CD4-positive, alpha-beta T cell treated with Interleukin-1 beta for 1 hour (primary cell): ENCODE results near the gene PCDHB10.
"Not testable (repeated sequence)": the region's sequence is repeated elsewhere in the genome, so short reads cannot be mapped to it uniquely, and the experiment has no call there.

Experiments
- DNase-seq, 2 donors: peaks; one replicate each; pipeline ENCODE4 v3.0.0-alpha.2; 2020 to 2022

The PCDHB10 gene

DNA sequence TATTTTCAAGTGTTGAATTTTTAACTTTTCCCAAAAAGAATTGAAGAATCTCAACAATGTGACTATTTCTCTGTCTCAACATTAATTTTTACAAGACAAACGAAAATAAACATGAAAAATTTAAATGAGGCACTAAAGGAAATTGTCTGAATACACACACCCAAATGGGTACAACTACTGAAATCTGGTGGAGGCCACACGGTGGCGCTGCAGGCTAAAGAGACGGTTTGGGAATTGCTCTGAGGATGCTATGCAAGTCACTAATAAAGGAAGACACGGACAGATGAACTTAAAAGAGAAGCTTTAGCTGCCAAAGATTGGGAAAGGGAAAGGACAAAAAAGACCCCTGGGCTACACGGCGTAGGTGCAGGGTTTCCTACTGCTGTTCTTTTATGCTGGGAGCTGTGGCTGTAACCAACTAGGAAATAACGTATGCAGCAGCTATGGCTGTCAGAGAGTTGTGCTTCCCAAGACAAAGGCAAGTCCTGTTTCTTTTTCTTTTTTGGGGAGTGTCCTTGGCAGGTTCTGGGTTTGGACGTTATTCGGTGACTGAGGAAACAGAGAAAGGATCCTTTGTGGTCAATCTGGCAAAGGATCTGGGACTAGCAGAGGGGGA, at the start of gene PCDHB10:
TSS of gene PCDHB10 (plus strand) at position 244 of the 616 bp plus-strand sequence. CDS start at position 444, 200 bp downstream.
- peak in 1 of 2 donors; percentile 22 for DNase-seq

DNA sequence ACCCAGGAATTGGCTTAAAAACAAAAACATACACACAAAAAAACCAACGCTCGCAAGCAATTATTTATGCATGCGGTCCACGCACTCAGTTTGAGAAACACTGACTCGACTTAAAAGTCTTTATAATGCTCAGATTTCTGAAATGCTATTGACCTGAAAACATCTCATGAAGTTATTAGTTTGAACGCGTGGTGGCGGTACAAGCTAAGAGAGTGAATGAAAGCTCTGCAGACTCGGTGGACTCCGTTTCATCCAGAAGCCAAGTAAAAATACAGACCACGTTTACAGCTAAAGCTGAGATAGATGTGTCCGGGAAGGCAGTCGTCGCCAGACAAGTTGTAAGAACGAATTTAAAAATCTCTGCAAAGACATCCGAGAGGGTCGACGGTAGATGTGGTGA, 42.3 kb upstream of the PCDHB10 start, which contains the start of gene PCDHB6:
TSS of gene PCDHB6 (plus strand) at position 246 of the 400 bp plus-strand sequence. CDS start 201 bp downstream, outside the sequence.
- no peak for DNase-seq

DNA sequence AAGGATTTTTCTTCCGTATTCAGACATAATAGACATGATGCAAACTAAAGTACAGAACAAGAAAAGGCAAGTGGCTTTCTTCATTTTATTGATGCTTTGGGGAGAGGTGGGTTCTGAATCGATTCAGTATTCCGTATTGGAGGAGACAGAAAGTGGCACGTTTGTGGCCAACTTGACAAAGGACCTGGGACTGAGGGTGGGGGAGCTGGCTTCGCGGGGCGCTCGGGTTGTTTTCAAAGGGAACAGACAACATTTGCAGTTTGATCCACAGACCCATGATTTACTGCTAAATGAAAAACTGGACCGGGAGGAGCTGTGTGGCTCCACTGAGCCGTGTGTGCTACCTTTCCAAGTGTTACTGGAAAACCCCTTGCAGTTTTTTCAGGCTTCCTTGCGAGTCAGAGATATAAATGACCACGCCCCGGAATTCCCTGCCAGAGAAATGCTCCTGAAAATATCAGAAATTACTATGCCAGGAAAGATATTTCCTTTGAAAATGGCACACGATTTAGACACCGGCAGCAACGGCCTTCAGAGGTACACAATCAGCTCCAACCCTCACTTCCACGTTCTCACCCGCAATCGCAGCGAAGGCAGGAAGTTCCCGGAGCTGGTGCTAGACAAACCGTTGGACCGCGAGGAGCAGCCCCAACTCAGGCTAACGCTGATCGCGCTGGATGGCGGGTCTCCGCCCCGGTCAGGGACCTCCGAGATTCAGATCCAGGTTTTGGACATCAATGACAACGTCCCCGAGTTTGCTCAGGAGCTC, 41.7 kb upstream of the PCDHB10 start:
- no peak for DNase-seq

DNA sequence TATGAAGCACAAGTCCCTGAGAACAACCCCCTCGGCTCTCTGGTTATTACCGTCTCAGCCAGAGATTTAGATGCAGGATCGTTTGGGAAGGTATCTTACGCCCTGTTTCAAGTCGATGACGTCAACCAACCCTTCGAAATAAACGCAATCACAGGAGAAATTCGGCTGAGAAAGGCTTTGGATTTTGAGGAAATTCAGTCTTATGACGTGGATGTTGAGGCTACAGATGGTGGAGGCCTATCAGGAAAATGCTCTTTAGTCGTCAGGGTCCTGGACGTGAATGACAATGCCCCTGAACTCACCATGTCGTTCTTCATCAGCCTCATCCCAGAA, 41.2 kb upstream of the PCDHB10 start:
- DNase-seq = no peak

DNA sequence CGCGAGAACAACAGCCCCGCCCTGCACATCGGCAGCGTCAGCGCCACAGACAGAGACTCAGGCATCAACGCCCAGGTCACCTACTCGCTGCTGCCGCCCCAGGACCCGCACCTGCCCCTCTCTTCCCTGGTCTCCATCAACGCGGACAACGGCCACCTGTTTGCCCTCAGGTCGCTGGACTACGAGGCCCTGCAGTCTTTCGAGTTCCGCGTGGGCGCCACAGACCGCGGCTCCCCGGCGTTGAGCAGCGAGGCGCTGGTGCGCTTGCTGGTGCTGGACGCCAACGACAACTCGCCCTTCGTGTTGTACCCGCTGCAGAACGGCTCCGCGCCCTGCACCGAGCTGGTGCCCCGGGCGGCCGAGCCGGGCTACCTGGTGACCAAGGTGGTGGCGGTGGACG, 40.5 kb upstream of the PCDHB10 start:
- not testable (repeated sequence) for DNase-seq

DNA sequence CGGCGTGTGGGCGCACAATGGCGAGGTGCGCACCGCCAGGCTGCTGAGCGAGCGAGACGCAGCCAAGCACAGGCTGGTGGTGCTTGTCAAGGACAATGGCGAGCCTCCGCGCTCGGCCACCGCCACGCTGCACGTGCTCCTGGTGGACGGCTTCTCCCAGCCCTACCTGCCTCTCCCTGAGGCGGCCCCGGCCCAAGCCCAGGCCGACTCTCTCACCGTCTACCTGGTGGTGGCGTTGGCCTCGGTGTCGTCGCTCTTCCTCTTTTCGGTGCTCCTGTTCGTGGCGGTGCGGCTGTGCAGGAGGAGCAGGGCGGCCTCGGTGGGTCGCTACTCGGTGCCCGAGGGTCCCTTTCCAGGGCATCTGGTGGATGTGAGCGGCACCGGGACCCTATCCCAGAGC, 40.1 kb upstream of the PCDHB10 start:
- not testable (repeated sequence) for DNase-seq

DNA sequence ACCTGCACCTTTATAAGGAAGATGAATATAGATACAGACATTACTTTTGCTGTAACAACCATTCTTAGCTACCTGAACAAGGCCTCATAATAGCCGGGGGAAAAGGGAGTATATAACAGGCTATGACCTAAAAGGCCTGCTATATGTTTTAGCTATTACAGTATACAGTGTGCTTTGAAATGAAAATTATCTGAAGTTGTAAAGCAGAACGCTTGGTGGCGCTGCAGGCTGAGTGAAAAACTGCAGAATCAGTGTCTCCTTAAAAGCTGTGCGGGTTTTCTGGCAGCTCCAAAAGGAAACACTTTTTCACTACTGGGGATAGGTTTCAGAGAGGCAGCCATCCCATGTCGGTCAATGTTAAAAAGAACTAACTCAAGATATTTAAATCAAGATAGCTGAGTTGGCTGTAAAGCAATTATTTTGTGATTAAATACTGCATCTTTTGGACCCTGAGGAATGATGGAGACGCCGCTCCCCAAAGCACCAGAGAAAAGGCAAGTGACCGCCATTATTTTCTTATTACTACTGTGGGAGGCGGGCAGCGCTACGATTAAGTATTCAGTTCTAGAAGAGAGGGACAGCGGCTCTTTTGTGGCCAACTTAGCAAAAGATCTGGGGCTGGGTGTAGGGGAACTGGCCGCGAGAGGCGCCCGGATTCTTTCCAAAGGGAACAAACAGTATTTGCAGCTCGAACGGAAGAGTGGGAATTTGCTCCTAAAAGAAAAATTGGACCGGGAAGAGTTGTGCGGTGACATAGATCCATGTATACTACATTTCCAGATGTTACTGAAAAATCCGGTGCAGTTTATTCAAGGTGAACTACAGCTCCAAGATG, 36.4 kb upstream of the PCDHB10 start:
- DNase-seq = no peak

DNA sequence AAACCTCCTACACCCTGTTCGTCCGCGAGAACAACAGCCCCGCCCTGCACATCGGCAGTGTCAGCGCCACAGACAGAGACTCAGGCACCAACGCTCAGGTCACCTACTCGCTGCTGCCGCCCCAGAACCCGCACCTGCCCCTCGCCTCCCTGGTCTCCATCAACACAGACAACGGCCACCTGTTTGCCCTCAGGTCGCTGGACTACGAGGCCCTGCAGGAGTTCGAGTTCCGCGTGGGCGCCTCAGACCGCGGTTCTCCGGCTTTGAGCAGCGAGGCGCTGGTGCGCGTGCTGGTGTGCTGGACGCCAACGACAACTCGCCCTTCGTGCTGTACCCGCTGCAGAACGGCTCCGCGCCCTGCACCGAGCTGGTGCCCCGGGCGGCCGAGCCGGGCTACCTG, 34.8 kb upstream of the PCDHB10 start:
- DNase-seq = not testable (repeated sequence)

DNA sequence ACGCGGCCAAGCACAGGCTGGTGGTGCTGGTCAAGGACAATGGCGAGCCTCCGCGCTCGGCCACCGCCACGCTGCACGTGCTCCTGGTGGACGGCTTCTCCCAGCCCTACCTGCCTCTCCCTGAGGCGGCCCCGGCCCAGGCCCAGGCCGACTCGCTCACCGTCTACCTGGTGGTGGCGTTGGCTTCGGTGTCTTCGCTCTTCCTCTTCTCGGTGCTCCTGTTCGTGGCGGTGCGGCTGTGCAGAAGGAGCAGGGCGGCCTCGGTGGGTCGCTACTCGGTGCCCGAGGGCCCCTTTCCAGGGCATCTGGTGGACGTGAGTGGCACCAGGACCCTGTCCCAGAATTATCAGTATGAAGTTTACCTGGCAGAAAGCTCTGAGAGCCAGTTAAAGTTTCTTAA, 34.3 kb upstream of the PCDHB10 start:
- not testable (repeated sequence) for DNase-seq

DNA sequence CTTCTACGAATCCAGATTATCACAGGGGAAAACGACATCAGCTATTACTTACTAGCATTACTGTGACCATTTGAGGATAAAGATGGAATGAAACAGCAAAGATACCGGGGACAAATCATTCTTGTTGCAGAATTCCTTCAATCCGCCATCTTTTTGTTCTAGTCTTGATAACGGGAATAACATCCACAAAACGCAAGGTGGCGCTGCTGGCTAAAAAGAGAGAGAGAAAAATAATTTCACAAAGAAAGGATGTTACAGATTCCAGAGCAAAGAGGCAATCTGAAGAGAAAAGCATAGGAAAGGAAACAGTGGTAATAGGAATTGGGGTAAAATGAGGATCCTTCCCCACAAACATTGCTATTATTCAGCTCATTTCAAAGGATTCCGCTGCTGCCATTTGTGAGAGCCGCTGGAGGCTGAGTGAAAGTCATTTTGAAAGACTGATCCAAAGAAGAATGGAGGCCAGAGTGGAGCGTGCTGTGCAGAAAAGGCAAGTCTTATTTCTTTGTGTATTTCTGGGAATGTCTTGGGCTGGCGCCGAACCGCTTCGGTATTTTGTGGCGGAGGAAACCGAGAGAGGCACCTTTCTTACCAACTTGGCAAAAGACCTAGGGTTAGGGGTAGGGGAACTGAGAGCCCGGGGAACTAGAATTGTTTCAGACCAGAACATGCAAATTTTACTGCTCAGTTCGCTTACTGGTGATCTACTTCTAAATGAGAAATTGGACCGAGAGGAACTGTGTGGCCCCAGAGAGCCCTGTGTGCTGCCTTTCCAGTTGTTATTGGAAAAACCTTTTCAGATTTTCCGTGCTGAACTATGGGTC, 19.6 kb upstream of the PCDHB10 start, which contains the start of gene PCDHB7:
TSS of gene PCDHB7 (plus strand) at position 264 of the 824 bp plus-strand sequence. CDS start at position 456, 192 bp downstream.
- peak in 1 of 2 donors; percentile 10 for DNase-seq

DNA sequence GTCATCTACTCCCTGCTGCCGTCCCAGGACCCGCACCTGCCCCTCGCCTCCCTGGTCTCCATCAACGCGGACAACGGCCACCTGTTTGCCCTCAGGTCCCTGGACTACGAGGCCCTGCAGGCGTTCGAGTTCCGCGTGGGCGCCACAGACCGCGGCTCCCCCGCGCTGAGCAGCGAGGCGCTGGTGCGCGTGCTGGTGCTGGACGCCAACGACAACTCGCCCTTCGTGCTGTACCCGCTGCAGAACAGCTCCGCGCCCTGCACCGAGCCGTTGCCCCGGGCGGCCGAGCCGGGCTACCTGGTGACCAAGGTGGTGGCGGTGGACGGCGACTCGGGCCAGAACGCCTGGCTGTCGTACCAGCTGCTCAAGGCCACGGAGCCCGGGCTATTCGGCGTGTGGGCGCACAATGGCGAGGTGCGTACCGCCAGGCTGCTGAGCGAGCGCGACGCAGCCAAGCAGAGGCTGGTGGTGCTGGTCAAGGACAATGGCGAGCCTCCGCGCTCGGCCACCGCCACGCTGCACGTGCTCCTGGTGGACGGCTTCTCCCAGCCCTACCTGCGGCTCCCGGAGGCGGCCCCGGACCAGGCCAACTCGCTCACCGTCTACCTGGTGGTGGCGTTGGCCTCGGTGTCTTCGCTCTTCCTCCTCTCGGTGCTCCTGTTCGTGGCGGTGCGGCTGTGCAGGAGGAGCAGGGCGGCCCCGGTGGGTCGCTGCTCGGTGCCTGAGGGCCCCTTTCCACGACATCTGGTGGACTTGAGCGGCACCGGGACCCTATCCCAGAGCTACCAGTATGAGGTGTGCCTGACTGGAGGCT, 17.7 kb upstream of the PCDHB10 start:
- DNase-seq = not testable (repeated sequence)

DNA sequence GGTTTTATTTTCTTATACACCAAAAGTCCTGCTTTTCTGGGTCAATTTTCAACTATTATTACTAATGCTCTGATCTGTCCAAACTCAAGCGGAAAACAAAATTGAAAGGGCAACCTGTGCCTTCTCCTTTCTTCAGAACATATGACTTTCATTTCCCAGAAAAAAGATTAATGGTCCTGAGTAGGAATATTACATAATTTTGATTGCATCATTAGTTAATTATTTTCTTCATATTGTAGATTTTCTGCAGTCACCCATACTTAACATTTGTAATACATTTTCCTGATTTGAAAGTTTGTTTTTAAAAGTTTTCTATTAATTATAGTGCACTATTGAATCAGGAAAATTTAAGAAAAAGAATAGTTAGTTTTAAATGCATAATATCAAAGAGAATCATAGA, 16.2 kb upstream of the PCDHB10 start:
- no peak for DNase-seq

DNA sequence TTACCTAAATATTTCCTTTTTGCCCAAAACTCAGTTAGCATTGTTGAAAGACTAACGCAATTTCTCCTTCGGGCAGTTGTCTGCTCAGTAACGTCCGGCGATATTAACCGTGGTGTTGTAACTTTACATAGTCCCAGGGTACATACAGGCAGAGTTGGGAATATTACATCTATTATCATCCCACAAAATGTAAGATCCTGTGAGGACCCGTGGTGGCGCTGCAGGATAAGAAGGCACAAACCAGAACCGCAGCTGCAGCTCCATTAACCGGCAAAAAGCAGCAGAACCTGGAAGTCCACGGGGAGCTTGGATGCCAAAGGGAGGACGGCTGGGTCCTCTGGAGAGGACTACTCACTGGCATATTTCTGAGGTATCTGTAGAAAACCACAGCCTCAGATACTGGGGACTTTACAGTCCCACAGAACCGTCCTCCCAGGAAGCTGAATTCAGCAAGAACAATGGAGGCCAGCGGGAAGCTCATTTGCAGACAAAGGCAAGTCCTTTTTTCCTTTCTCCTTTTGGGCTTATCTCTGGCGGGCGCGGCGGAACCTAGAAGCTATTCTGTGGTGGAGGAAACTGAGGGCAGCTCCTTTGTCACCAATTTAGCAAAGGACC, 14.5 kb upstream of the PCDHB10 start, which contains the start of gene PCDHB8:
TSS of gene PCDHB8 (plus strand) at position 214 of the 615 bp plus-strand sequence. CDS start at position 459, 245 bp downstream.
- DNase-seq = not testable (repeated sequence)

DNA sequence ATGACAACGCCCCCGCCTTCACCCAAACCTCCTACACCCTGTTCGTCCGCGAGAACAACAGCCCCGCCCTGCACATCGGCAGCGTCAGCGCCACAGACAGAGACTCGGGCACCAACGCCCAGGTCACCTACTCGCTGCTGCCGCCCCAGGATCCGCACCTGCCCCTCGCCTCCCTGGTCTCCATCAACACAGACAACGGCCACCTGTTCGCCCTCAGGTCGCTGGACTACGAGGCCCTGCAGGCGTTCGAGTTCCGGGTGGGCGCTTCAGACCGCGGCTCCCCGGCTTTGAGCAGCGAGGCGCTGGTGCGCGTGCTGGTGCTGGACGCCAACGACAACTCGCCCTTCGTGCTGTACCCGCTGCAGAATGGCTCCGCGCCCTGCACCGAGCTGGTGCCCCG, 12.8 kb upstream of the PCDHB10 start:
- DNase-seq = not testable (repeated sequence)

DNA sequence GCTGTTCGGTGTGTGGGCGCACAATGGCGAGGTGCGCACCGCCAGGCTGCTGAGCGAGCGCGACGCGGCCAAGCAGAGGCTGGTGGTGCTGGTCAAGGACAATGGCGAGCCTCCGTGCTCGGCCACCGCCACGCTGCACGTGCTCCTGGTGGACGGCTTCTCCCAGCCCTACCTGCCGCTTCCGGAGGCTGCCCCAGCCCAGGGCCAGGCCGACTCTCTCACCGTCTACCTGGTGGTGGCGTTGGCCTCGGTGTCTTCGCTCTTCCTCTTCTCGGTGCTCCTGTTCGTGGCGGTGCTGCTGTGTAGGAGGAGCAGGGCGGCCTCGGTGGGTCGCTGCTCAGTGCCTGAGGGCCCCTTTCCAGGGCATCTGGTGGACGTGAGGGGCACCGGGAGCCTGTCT, 12.3 kb upstream of the PCDHB10 start:
- DNase-seq = not testable (repeated sequence)

DNA sequence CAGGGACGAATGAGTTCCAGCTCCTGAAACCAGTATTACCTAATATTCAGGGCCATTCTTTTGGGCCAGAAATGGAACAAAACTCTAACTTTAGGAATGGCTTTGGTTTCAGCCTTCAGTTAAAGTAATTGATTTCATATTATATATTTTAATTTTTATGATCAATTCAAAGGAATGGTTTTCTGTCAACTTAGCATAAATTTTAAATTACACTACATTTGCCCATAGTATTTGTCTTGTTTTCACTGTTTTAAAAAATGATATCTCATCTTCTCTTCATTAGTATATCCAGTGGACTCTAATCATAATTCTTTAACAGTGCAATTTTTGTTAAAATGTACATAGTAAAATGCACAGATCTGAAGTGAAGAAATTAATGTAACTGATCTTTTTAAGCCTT, 11.8 kb upstream of the PCDHB10 start:
- no peak for DNase-seq

DNA sequence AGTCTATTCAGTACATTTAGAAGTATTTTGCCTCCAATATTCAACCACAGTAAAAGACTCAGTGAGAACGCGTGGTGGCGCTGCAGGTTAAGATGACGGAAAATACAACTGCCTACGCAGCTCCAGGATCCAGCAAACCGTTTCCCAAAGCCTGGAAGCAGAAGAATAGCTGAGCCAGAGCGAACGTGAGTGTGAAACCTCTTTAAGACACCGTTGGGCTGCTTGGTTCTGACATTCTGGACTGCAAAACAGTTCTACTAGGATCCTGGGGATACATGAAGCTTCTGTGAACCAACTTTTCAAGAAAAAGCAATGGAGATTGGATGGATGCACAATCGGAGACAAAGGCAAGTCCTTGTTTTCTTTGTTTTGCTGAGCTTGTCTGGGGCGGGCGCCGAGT, 9.9 kb upstream of the PCDHB10 start, which contains the start of gene PCDHB16:
TSS of gene PCDHB16 (plus strand) at position 140 of the 400 bp plus-strand sequence. CDS start at position 313, 173 bp downstream.
- DNase-seq = no peak

DNA sequence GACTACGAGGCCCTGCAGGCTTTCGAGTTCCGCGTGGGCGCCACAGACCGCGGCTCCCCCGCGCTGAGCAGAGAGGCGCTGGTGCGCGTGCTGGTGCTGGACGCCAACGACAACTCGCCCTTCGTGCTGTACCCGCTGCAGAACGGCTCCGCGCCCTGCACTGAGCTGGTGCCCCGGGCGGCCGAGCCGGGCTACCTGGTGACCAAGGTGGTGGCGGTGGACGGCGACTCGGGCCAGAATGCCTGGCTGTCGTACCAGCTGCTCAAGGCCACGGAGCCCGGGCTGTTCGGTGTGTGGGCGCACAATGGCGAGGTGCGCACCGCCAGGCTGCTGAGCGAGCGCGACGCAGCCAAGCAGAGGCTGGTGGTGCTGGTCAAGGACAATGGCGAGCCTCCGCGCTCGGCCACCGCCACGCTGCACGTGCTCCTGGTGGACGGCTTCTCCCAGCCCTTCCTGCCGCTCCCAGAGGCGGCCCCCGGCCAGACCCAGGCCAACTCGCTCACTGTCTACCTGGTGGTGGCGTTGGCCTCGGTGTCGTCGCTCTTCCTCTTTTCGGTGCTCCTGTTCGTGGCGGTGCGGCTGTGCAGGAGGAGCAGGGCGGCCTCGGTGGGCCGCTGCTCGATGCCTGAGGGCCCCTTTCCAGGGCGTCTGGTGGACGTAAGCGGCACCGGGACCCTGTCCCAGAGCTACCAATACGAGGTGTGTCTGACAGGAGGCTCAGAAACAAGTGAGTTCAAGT, 7.9 kb upstream of the PCDHB10 start:
- not testable (repeated sequence) for DNase-seq

DNA sequence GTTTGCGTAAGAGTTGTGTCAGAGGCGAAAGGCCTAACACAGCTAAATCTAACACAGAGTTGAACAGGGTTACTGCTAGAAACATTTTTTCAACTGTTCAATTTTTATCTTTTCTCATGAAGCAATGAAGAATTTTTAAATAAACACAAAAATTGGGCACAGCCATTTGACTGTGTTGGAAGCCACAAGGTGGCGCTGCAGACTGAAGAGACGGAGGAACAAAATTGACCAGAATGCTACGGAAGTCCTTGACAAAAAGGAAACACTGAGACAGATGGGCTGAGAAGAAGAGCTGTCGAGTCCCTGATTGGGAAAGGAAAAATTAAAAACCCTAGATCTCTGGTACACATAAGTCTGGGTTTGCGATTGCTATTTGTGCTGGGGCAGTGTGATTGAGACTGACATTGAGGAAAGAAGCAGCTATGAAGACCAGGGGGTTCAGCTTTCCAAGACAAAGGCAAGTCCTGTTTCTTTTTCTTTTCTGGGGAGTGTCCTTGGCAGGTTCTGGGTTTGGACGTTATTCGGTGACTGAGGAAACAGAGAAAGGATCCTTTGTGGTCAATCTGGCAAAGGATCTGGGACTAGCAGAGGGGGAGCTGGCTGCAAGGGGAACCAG, 5.1 kb upstream of the PCDHB10 start, which contains the start of gene PCDHB9:
TSS of gene PCDHB9 (plus strand) at position 265 of the 616 bp plus-strand sequence. CDS start at position 423, 158 bp downstream.
- peak in 1 of 2 donors; percentile 23 for DNase-seq
